ENCODE data around the gene HPCA.

GRCh38 chr1:32874860-32875752, 11.2 kb upstream of the HPCA start:
- no peak for TF ChIP-seq NFE2L1 (CRISPR knock-in tag; IDR thresholded peaks at IDR 0.05; ENCODE audit: borderline replicate concordance)
- TF ChIP-seq TRAFD1 (CRISPR knock-in tag; IDR thresholded peaks at IDR 0.05; ENCODE audit: borderline replicate concordance): no peak
- TF ChIP-seq RNF2 (conservative IDR thresholded peaks at IDR 0.05; ENCODE audit: low read depth): no peak
- TF ChIP-seq KDM4B (CRISPR knock-in tag; IDR thresholded peaks at IDR 0.05): no peak
- no peak for TF ChIP-seq ZNF138 (CRISPR knock-in tag; IDR thresholded peaks at IDR 0.05; ENCODE audit: low read depth)
- no peak for TF ChIP-seq CTCF (CRISPR knock-in tag; IDR thresholded peaks at IDR 0.05)
- TF ChIP-seq BHLHE40 (IDR thresholded peaks at IDR 0.05; ENCODE audit: low read length): no peak
- TF ChIP-seq NFE2 (CRISPR knock-in tag; IDR thresholded peaks at IDR 0.05): no peak
- no peak for TF ChIP-seq NFYB (CRISPR knock-in tag; IDR thresholded peaks at IDR 0.05)
- no peak for TF ChIP-seq MYC (CRISPR knock-in tag; IDR thresholded peaks at IDR 0.05; ENCODE audit: borderline replicate concordance)
- no peak for TF ChIP-seq ZFYVE20 (CRISPR knock-in tag; IDR thresholded peaks at IDR 0.05; ENCODE audit: borderline replicate concordance, low read depth)
- TF ChIP-seq ZNF484 (CRISPR knock-in tag; IDR thresholded peaks at IDR 0.05; ENCODE audit: borderline replicate concordance, low read depth): no peak
- TF ChIP-seq ZNF232 (CRISPR knock-in tag; IDR thresholded peaks at IDR 0.05; ENCODE audit: borderline replicate concordance): no peak
